Parathyroid adenoma (tissue), 2 donors: ENCODE results near the gene XRN1.
"Not testable (repeated sequence)": the region's sequence is repeated elsewhere in the genome, so short reads cannot be mapped to it uniquely, and the experiment has no call there.

Source experiments
- H2AFZ ChIP-seq: fragments of 300-600 bp; sonication (generic); one replicate; pipeline ENCODE4 v1.7.0; 2017; ENCODE audit warnings: antibody characterized with exemption, mild to moderate bottlenecking
- H3K27ac ChIP-seq: fragments of 300-600 bp; sonication (generic); one replicate; pipeline ENCODE4 v1.7.0; 2017
- H3K27me3 ChIP-seq: fragments of 300-600 bp; sonication (generic); one replicate; pipeline ENCODE4 v1.7.0; 2017; ENCODE audit warnings: low read length; ENCODE audit not compliant: control insufficient read depth, insufficient read depth
- H3K36me3 ChIP-seq: fragments of 300-600 bp; sonication (generic); one replicate; pipeline ENCODE4 v1.7.0; 2017; ENCODE audit warnings: low read length; ENCODE audit not compliant: control insufficient read depth, insufficient read depth
- H3K4me1 ChIP-seq: fragments of 300-600 bp; sonication (generic); one replicate; pipeline ENCODE4 v1.7.0; 2017; ENCODE audit warnings: control low read depth
- H3K4me2 ChIP-seq: fragments of 300-600 bp; sonication (generic); one replicate; pipeline ENCODE4 v1.7.0; 2017; ENCODE audit warnings: low read length
- H3K4me3 ChIP-seq: fragments of 300-600 bp; sonication (generic); one replicate; pipeline ENCODE4 v1.7.0; 2017; ENCODE audit warnings: low read depth, low read length
- H3K79me2 ChIP-seq: fragments of 300-600 bp; sonication (generic); one replicate; pipeline ENCODE4 v1.7.0; 2017; ENCODE audit warnings: control low read depth
- H3K9ac ChIP-seq: fragments of 300-600 bp; sonication (generic); one replicate; pipeline ENCODE4 v1.7.0; 2017; ENCODE audit warnings: mild to moderate bottlenecking
- H3K9me3 ChIP-seq: fragments of 300-600 bp; sonication (generic); one replicate; pipeline ENCODE4 v1.7.0; 2017; ENCODE audit warnings: low read length; ENCODE audit not compliant: control insufficient read depth
- CTCF ChIP-seq: fragments of 300-600 bp; sonication (generic); IDR thresholded peaks from one replicate; pipeline ENCODE4 v1.7.0; 2017; ENCODE audit warnings: antibody characterized with exemption, mild to moderate bottlenecking
- donor health status: primary hyperparathyroidism.

The XRN1 gene

GRCh38 chr3:142374687-142375086, 73.2 kb downstream of the XRN1 start:
- H3K27me3 ChIP-seq = no peaks in the 10 kb centered on the region
- H3K9ac ChIP-seq = no peak overlapping the region

GRCh38 chr3:142369576-142369975, 78.3 kb downstream of the XRN1 start:
- not testable (repeated sequence) for H3K4me2 ChIP-seq, H3K9ac ChIP-seq, H2AFZ ChIP-seq, H3K9me3 ChIP-seq, H3K4me3 ChIP-seq, H3K79me2 ChIP-seq, H3K27ac ChIP-seq, H3K36me3 ChIP-seq, H3K4me1 ChIP-seq, H3K27me3 ChIP-seq

More at GRCh38 chr3:142374687-142375086, 73.2 kb downstream of the XRN1 start:
- no peaks in the 10 kb centered on the region for H3K9me3 ChIP-seq
- TF ChIP-seq CTCF = no peak
- H3K4me3 ChIP-seq = no peak overlapping the region
- H3K27ac ChIP-seq = no peak overlapping the region
- H2AFZ ChIP-seq = no peak overlapping the region
- H3K36me3 ChIP-seq = no peaks in the 10 kb centered on the region
- no peak overlapping the region for H3K4me2 ChIP-seq
- H3K79me2 ChIP-seq = no peaks in the 10 kb centered on the region
- H3K4me1 ChIP-seq = no peaks in the 10 kb centered on the region

GRCh38 chr3:142366434-142366833, 81.4 kb downstream of the XRN1 start:
- no peak for TF ChIP-seq CTCF
- Histone ChIP-seq H3K79me2 (no peaks in the 10 kb centered on the region), H3K27ac (no peak overlapping the region), H3K4me2 (no peak overlapping the region), H3K4me3 (no peak overlapping the region), H3K36me3 (no peaks in the 10 kb centered on the region), H3K9ac (no peak overlapping the region), H3K4me1 (no peaks in the 10 kb centered on the region), H3K27me3 (no peaks in the 10 kb centered on the region), H3K9me3 (no peaks in the 10 kb centered on the region), H2AFZ (no peak overlapping the region)

- no peak overlapping the region for H3K4me2 ChIP-seq
- H3K36me3 ChIP-seq = no peaks in the 10 kb centered on the region
- H3K4me1 ChIP-seq = no peaks in the 10 kb centered on the region
- no peak overlapping the region for H2AFZ ChIP-seq
- no peaks in the 10 kb centered on the region for H3K9me3 ChIP-seq
- no peaks in the 10 kb centered on the region for H3K27me3 ChIP-seq
- no peak overlapping the region for H3K27ac ChIP-seq
- H3K79me2 ChIP-seq = no peaks in the 10 kb centered on the region
- no peak for TF ChIP-seq CTCF
- H3K9ac ChIP-seq = no peak overlapping the region
- no peak overlapping the region for H3K4me3 ChIP-seq
These were observed 83.8 kb downstream of the XRN1 start for GRCh38 chr3:142363936-142364467.

- H3K36me3 ChIP-seq, H3K27me3 ChIP-seq, H3K4me3 ChIP-seq, H3K9me3 ChIP-seq, H3K79me2 ChIP-seq, H3K4me1 ChIP-seq, H3K9ac ChIP-seq, H3K4me2 ChIP-seq, H3K27ac ChIP-seq, H2AFZ ChIP-seq: not testable (repeated sequence)
These were observed 84.4 kb downstream of the XRN1 start for GRCh38 chr3:142363433-142363832.

GRCh38 chr3:142359367-142359766, 88.5 kb downstream of the XRN1 start:
- no peak overlapping the region for H3K9ac ChIP-seq
- H3K4me2 ChIP-seq = no peak overlapping the region
- no peak overlapping the region for H2AFZ ChIP-seq
- no peaks in the 10 kb centered on the region for H3K9me3 ChIP-seq
- H3K27me3 ChIP-seq = no peaks in the 10 kb centered on the region
- no peak for TF ChIP-seq CTCF
- no peak overlapping the region for H3K4me3 ChIP-seq
- no peaks in the 10 kb centered on the region for H3K4me1 ChIP-seq
- no peaks in the 10 kb centered on the region for H3K36me3 ChIP-seq
- H3K27ac ChIP-seq = no peak overlapping the region
- H3K79me2 ChIP-seq = no peaks in the 10 kb centered on the region
